Rectal smooth muscle tissue (tissue), 1 donor: ENCODE measurements around the gene KCNQ5.

Experiments
- H3K27ac ChIP-seq: one replicate; pipeline ENCODE4 v1.7.0; 2013; ENCODE audit warnings: low read depth, low read length, inconsistent platforms
- H3K27me3 ChIP-seq: one replicate; pipeline ENCODE4 v1.7.0; 2013; ENCODE audit warnings: low read length; ENCODE audit not compliant: control insufficient read depth, insufficient read depth
- H3K36me3 ChIP-seq: one replicate; pipeline ENCODE4 v1.7.0; 2013; ENCODE audit warnings: low read length; ENCODE audit not compliant: control insufficient read depth, insufficient read depth
- H3K4me1 ChIP-seq: one replicate; pipeline ENCODE4 v1.7.0; 2013; ENCODE audit warnings: low read length; ENCODE audit not compliant: control insufficient read depth, insufficient read depth
- H3K4me3 ChIP-seq: one replicate; pipeline ENCODE4 v1.7.0; 2013; ENCODE audit warnings: low read length
- H3K9ac ChIP-seq: one replicate; pipeline ENCODE4 v1.7.0; 2013; ENCODE audit warnings: low read length

Gene KCNQ5

GRCh38 chr6:72699159-72699558 is 77.3 kb downstream of the KCNQ5 start:
- no peak overlapping the region for H3K4me3 ChIP-seq
- H3K27me3 ChIP-seq, result no peaks in the 10 kb centered on the region
- no peaks in the 10 kb centered on the region for H3K4me1 ChIP-seq
- H3K27ac ChIP-seq, result no peak overlapping the region
- no peaks in the 10 kb centered on the region for H3K36me3 ChIP-seq
- H3K9ac ChIP-seq, result no peak overlapping the region

- no peaks in the 10 kb centered on the region for H3K27me3 ChIP-seq
Observed at GRCh38 chr6:72702421-72702820, 80.6 kb downstream of the KCNQ5 start.

GRCh38 chr6:72703093-72703492 is 81.2 kb downstream of the KCNQ5 start:
- H3K4me1 ChIP-seq, result no peaks in the 10 kb centered on the region
- no peaks in the 10 kb centered on the region for H3K27me3 ChIP-seq
- H3K36me3 ChIP-seq, result no peaks in the 10 kb centered on the region
- no peak overlapping the region for H3K9ac ChIP-seq
- no peak overlapping the region for H3K27ac ChIP-seq
- H3K4me3 ChIP-seq, result no peak overlapping the region

More at GRCh38 chr6:72702421-72702820, 80.6 kb downstream of the KCNQ5 start:
- no peaks in the 10 kb centered on the region for H3K4me1 ChIP-seq
- no peak overlapping the region for H3K9ac ChIP-seq
- H3K27ac ChIP-seq, result no peak overlapping the region
- no peak overlapping the region for H3K4me3 ChIP-seq
- H3K36me3 ChIP-seq, result no peaks in the 10 kb centered on the region

- Histone ChIP-seq H3K27me3 (no peaks in the 10 kb centered on the region), H3K4me1 (no peaks in the 10 kb centered on the region), H3K9ac (no peak overlapping the region), H3K4me3 (no peak overlapping the region), H3K27ac (no peak overlapping the region), H3K36me3 (no peaks in the 10 kb centered on the region)
Observed at GRCh38 chr6:72704979-72705378, 83.1 kb downstream of the KCNQ5 start.

GRCh38 chr6:72709431-72709830 is 87.6 kb downstream of the KCNQ5 start:
- no peak overlapping the region for H3K9ac ChIP-seq
- no peaks in the 10 kb centered on the region for H3K4me1 ChIP-seq
- no peaks in the 10 kb centered on the region for H3K36me3 ChIP-seq
- H3K4me3 ChIP-seq, result no peak overlapping the region
- no peak overlapping the region for H3K27ac ChIP-seq
- H3K27me3 ChIP-seq, result no peaks in the 10 kb centered on the region

GRCh38 chr6:72711731-72712130 is 89.9 kb downstream of the KCNQ5 start:
- H3K4me3 ChIP-seq, result no peak overlapping the region
- no peak overlapping the region for H3K27ac ChIP-seq
- no peak overlapping the region for H3K9ac ChIP-seq
- H3K36me3 ChIP-seq, result no peaks in the 10 kb centered on the region
- H3K27me3 ChIP-seq, result no peaks in the 10 kb centered on the region
- no peaks in the 10 kb centered on the region for H3K4me1 ChIP-seq

- Histone ChIP-seq H3K27me3 (no peaks in the 10 kb centered on the region), H3K4me3 (no peak overlapping the region), H3K27ac (no peak overlapping the region), H3K4me1 (no peaks in the 10 kb centered on the region), H3K36me3 (no peaks in the 10 kb centered on the region), H3K9ac (no peak overlapping the region)
Observed at GRCh38 chr6:72712910-72713309, 91.0 kb downstream of the KCNQ5 start.

GRCh38 chr6:72715119-72715518 is 93.3 kb downstream of the KCNQ5 start:
- Histone ChIP-seq H3K36me3 (no peaks in the 10 kb centered on the region), H3K9ac (no peak overlapping the region), H3K4me1 (no peaks in the 10 kb centered on the region), H3K27me3 (no peaks in the 10 kb centered on the region), H3K4me3 (no peak overlapping the region), H3K27ac (no peak overlapping the region)

- H3K27me3 ChIP-seq, result no peaks in the 10 kb centered on the region
- no peak overlapping the region for H3K4me3 ChIP-seq
- H3K9ac ChIP-seq, result no peak overlapping the region
- H3K4me1 ChIP-seq, result no peaks in the 10 kb centered on the region
- H3K36me3 ChIP-seq, result no peaks in the 10 kb centered on the region
- no peak overlapping the region for H3K27ac ChIP-seq
Observed at GRCh38 chr6:72716916-72717315, 95.1 kb downstream of the KCNQ5 start.

GRCh38 chr6:72720464-72720863 is 98.6 kb downstream of the KCNQ5 start:
- Histone ChIP-seq H3K9ac (no peak overlapping the region), H3K36me3 (no peaks in the 10 kb centered on the region), H3K4me1 (no peaks in the 10 kb centered on the region), H3K27ac (no peak overlapping the region), H3K27me3 (no peaks in the 10 kb centered on the region), H3K4me3 (no peak overlapping the region)

- H3K27ac ChIP-seq, result no peak overlapping the region
Observed at GRCh38 chr6:72721346-72721745, 99.5 kb downstream of the KCNQ5 start.

GRCh38 chr6:72724545-72724944 is 102.7 kb downstream of the KCNQ5 start:
- H3K27ac ChIP-seq, result no peak overlapping the region
- H3K9ac ChIP-seq, result no peak overlapping the region
- H3K36me3 ChIP-seq, result no peaks in the 10 kb centered on the region
- no peak overlapping the region for H3K4me3 ChIP-seq
- H3K27me3 ChIP-seq, result no peaks in the 10 kb centered on the region
- no peaks in the 10 kb centered on the region for H3K4me1 ChIP-seq

More at GRCh38 chr6:72721346-72721745, 99.5 kb downstream of the KCNQ5 start:
- Histone ChIP-seq H3K4me1 (no peaks in the 10 kb centered on the region), H3K27me3 (no peaks in the 10 kb centered on the region), H3K9ac (no peak overlapping the region), H3K36me3 (no peaks in the 10 kb centered on the region), H3K4me3 (no peak overlapping the region)

GRCh38 chr6:72728706-72729343 is 107.0 kb downstream of the KCNQ5 start:
- no peak overlapping the region for H3K9ac ChIP-seq
- H3K27me3 ChIP-seq, result no peaks in the 10 kb centered on the region
- H3K36me3 ChIP-seq, result no peaks in the 10 kb centered on the region
- H3K27ac ChIP-seq, result no peak overlapping the region
- H3K4me1 ChIP-seq, result no peaks in the 10 kb centered on the region
- H3K4me3 ChIP-seq, result no peak overlapping the region
